CD14-positive monocyte (primary cell): Measurements from ENCODE around the gene TRIM69. TPM values are rescaled to one million over a fixed set of nuclear protein-coding genes. Genes with fewer than 3 reads are reported as not detected.
A peak's percentile ranks its signal among the peaks of the same experiment; 100 is the strongest.

Experiments used
- DNase-seq, 3 donors: peaks; one replicate each; pipeline ENCODE4 v3.0.0-alpha.2; 2011 to 2022
- H2AFZ ChIP-seq: 2 replicates; pipeline ENCODE4 v1.6.0; 2012; ENCODE audit warnings: mild to moderate bottlenecking, low read depth, low read length, inconsistent platforms; ENCODE audit not compliant: insufficient read depth, poor library complexity, severe bottlenecking
- H3K27ac ChIP-seq, 2 donors: 1 replicate in 1 of 2; 2 replicates in 1 of 2; pipeline ENCODE4 v1.5.1; 2012 to 2013; ENCODE audit warnings: low read length in 2 of 2, control low read depth in 1 of 2, inconsistent platforms in 1 of 2, low read depth in 1 of 2, mild to moderate bottlenecking in 1 of 2
- H3K27me3 ChIP-seq, 2 donors: one replicate each; pipeline versions ENCODE4 v1.6.0 to v1.6.1; 2011 to 2013; ENCODE audit warnings: low read length in 2 of 2; ENCODE audit not compliant: control insufficient read depth in 2 of 2, insufficient read depth in 2 of 2
- H3K36me3 ChIP-seq, 2 donors: replicated peaks in 1 of 2; 1 replicate in 1 of 2; 2 replicates in 1 of 2; pipeline versions ENCODE4 v1.5.1 to v1.6.1; 2012 to 2013; ENCODE audit warnings: low read length in 2 of 2, control low read depth in 1 of 2, inconsistent platforms in 1 of 2, mild to moderate bottlenecking in 1 of 2; ENCODE audit not compliant: insufficient read depth in 2 of 2, control insufficient read depth in 1 of 2
- H3K4me1 ChIP-seq, 2 donors: 1 replicate in 1 of 2; 2 replicates in 1 of 2; pipeline versions ENCODE4 v1.5.1 to v1.6.1; 2012 to 2013; ENCODE audit warnings: low read length in 2 of 2, control low read depth in 1 of 2, inconsistent platforms in 1 of 2, mild to moderate bottlenecking in 1 of 2, moderate library complexity in 1 of 2; ENCODE audit not compliant: insufficient read depth in 2 of 2, control insufficient read depth in 1 of 2
- H3K4me2 ChIP-seq: replicated peaks from 2 replicates; pipeline ENCODE3; 2012; ENCODE audit warnings: low read length, moderate library complexity, mild to moderate bottlenecking; ENCODE audit not compliant: poor library complexity, severe bottlenecking; ENCODE audit errors: extremely low read depth
- H3K4me3 ChIP-seq, 3 experiments: fragments of 200-600 bp in 1 of 3; sonication (generic) in 1 of 3; replicated peaks in 1 of 3; 1 replicate in 2 of 3; 2 replicates in 1 of 3; pipeline ENCODE4 v1.5.1; 2011 to 2013; ENCODE audit warnings: low read length in 3 of 3, mild to moderate bottlenecking in 3 of 3, control low read depth in 2 of 3, low read depth in 2 of 3, inconsistent platforms in 1 of 3, moderate library complexity in 1 of 3
- H3K79me2 ChIP-seq: 2 replicates; pipeline ENCODE4 v1.6.0; 2012; ENCODE audit warnings: mild to moderate bottlenecking, control low read depth, inconsistent platforms, low read length, moderate library complexity; ENCODE audit not compliant: insufficient read depth
- H3K9ac ChIP-seq: 2 replicates; pipeline ENCODE4 v1.6.0; 2017; ENCODE audit warnings: low read length, mild to moderate bottlenecking; ENCODE audit not compliant: insufficient read depth, poor library complexity, severe bottlenecking
- H3K9me3 ChIP-seq, 2 donors: replicated peaks in 1 of 2; 1 replicate in 1 of 2; 2 replicates in 1 of 2; pipeline versions ENCODE4 v1.5.1 to v1.6.1; 2012 to 2013; ENCODE audit warnings: low read length in 2 of 2, control low read depth in 1 of 2; ENCODE audit not compliant: control insufficient read depth in 1 of 2, insufficient read depth in 1 of 2
- H4K20me1 ChIP-seq: 2 replicates; pipeline ENCODE4 v1.6.0; 2012; ENCODE audit warnings: mild to moderate bottlenecking, low read length, control low read depth, moderate library complexity; ENCODE audit not compliant: insufficient read depth
- H3K27ac Mint-ChIP-seq, 7 donors: one replicate each; pipeline ENCODE4 v1.8.0; 2020; ENCODE audit warnings: mild to moderate bottlenecking in 7 of 7, mixed read lengths in 7 of 7, moderate library complexity in 6 of 7, inconsistent platforms in 2 of 7
- H3K27me3 Mint-ChIP-seq, 3 donors: one replicate each; pipeline ENCODE4 v1.8.0; 2021 to 2022; ENCODE audit warnings: low read depth in 3 of 3, mild to moderate bottlenecking in 3 of 3, mixed read lengths in 3 of 3, moderate library complexity in 3 of 3, inconsistent platforms in 1 of 3
- H3K36me3 Mint-ChIP-seq, 2 donors: one replicate each; pipeline ENCODE4 v1.8.0; 2020; ENCODE audit warnings: mixed read lengths in 2 of 2, inconsistent platforms in 1 of 2, mild to moderate bottlenecking in 1 of 2
- H3K4me1 Mint-ChIP-seq: one replicate; pipeline ENCODE4 v1.8.0; 2020; ENCODE audit warnings: mild to moderate bottlenecking, mixed read lengths
- H3K4me3 Mint-ChIP-seq, 2 donors: one replicate each; pipeline ENCODE4 v1.8.0; 2020; ENCODE audit warnings: mild to moderate bottlenecking in 2 of 2, mixed read lengths in 2 of 2, moderate library complexity in 1 of 2
- H3K9me3 Mint-ChIP-seq, 7 donors: one replicate each; pipeline ENCODE4 v1.8.0; 2020 to 2022; ENCODE audit warnings: mixed read lengths in 7 of 7, mild to moderate bottlenecking in 6 of 7, moderate library complexity in 6 of 7, inconsistent platforms in 2 of 7
- WGBS: methylation state at CpG from one replicate; pipeline ENCODE4 v1.1.5; 2013; ENCODE audit warnings: missing lambda C conversion rate; ENCODE audit not compliant: insufficient coverage; 5-methylcytosine and 5-hydroxymethylcytosine counted together
- intact Hi-C, 2 donors: fragments of 100-400 bp; cut with micrococcal nuclease; formaldehyde crosslinking; loops; one replicate each; pipeline versions ENCODE4 v1.15.0 to v1.15.1; 2023
- polyA plus RNA-seq, 3 donors: library from polyadenylated mRNA; depleted of rRNA in 1 of 3; unstranded in 2 of 3; stranded (reverse) in 1 of 3; fragments of 300-500 nt in 2 of 3; fragments of >200 nt in 1 of 3; fragmentation: Illumina TruSeq in 2 of 3; gene quantifications; 1 replicate in 2 of 3; 2 replicates in 1 of 3; pipeline ENCODE4 v1.2.3, GENCODE V29; 2012 to 2021
- TF ChIP-seq, protein P1 (sequence below): fragments of 200-600 bp; IDR thresholded peaks from one replicate; pipeline ENCODE4 v1.8.0; 2022; ENCODE audit warnings: antibody characterized with exemption, mild to moderate bottlenecking

TRIM69 gene
- polyA plus RNA-seq, 3 donors, result 9.4 to 18.2 (median 15.8) TPM

DNA sequence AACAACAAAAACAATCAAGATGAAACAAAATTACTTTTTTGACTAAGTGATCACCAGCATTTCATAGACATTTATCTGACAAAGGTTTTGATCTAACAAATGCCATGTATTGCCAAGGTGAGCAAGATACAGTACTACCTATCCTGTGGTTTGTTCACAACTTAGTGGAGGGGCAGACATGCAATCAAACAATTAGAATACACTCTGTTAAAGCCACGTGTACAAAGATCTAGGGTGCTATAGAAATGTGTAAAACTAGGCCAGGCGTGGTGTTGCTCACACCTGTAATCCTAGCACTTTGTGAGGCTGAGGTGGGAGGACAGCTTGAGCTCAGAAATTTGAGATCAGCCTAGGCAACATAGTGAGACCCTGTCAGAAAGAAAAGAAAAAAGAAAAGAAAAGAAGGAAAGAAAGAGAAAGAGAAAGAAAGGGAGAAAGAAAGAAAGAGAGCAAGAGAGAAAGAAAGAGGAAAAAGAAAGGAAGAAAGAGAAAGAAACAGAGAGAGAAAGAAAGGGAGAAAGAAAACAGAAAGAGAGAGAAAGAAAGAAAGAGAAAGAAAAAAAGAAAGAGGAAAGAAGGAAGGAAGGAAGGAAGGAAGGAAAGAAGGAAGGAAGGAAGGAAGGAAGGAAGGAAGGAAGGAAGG lies 1.4 kb upstream of the TRIM69 start:
- Histone ChIP-seq H3K9ac (peak overlapping the region; percentile 58), H3K4me1 (peaks cover 33% of the 10 kb centered on the region in 2 donors), H3K79me2 (peaks cover 36% of the 10 kb centered on the region), H3K9me3 (no peaks in the 10 kb centered on the region), H3K36me3 (peaks cover 0 to 14% of the 10 kb centered on the region in 2 donors), H3K4me3 (peak overlapping the region in 1 of 3 experiments; percentile 26), H4K20me1 (no peaks in the 10 kb centered on the region), H3K27me3 (no peaks in the 10 kb centered on the region), H3K27ac (peak overlapping the region; percentile 60 to 80), H3K4me2 (peak overlapping the region; percentile 60), H2AFZ (no peak overlapping the region)
- Mint-ChIP-seq H3K9me3 (peaks cover 0 to 1% (median 0%) of the 10 kb centered on the region in 7 donors), H3K36me3 (peaks cover 8 to 16% of the 10 kb centered on the region in 2 donors), H3K4me3 (peak overlapping the region; percentile 51 to 83), H3K27me3 (peaks cover 0 to 3% (median 0%) of the 10 kb centered on the region in 3 donors), H3K27ac (peak overlapping the region; percentile 90 to 98 (median 96)), H3K4me1 (peaks cover 45% of the 10 kb centered on the region)
- DNase-seq, result no peak
- 100% methylated on average over 1 of the region's 2 CpGs for WGBS
- intact Hi-C loops, result loop anchor here (2.0 to 5.0 kb wide), 2 partner anchors 72 to 73 kb away; partner anchors contain the start of gene SPG11 (in 2 of the 2)
- TF ChIP-seq, protein P1, sequence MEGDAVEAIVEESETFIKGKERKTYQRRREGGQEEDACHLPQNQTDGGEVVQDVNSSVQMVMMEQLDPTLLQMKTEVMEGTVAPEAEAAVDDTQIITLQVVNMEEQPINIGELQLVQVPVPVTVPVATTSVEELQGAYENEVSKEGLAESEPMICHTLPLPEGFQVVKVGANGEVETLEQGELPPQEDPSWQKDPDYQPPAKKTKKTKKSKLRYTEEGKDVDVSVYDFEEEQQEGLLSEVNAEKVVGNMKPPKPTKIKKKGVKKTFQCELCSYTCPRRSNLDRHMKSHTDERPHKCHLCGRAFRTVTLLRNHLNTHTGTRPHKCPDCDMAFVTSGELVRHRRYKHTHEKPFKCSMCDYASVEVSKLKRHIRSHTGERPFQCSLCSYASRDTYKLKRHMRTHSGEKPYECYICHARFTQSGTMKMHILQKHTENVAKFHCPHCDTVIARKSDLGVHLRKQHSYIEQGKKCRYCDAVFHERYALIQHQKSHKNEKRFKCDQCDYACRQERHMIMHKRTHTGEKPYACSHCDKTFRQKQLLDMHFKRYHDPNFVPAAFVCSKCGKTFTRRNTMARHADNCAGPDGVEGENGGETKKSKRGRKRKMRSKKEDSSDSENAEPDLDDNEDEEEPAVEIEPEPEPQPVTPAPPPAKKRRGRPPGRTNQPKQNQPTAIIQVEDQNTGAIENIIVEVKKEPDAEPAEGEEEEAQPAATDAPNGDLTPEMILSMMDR, result no peak

DNA sequence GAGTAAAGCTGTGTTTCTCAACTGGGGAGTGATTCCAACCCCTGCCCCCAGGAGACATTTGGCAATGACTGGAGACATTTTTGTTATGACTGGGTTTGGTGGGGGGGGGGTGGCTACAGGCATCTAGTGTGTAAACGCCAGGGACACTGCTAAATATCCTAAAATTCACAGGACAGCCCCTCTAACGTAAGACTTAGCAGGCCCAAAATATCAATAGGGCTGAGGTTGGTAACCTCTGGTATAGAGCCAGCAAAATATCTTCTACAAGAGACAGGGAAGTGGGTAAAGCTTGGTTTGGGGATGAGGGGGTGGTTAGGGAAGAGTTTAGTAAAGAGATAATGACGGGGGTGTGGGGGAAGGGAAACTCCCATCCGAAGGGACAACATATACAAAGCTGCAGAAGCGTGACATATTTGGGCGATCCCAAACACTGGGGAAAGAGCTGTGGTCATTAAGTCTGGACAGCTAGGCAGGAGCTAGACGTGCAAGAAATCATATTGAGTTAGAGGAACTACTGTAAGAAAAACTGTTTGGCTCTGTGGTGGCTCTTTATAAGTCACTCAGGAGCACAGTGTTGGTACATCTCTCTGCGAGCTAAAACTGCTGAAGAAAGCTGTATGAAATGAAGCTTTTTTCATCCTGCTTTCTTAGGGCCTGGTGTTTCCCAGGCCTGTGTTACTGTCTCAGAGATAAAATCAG lies 697 bp upstream of the TRIM69 start:
- Histone ChIP-seq H3K9ac (peak overlapping the region; percentile 58), H4K20me1 (no peaks in the 10 kb centered on the region), H3K4me3 (peak overlapping the region in 2 of 3 experiments; percentile 25 to 26), H3K27me3 (no peaks in the 10 kb centered on the region), H3K4me1 (peaks cover 27% of the 10 kb centered on the region in 2 donors), H3K36me3 (peaks cover 0 to 14% of the 10 kb centered on the region in 2 donors), H3K79me2 (peaks cover 29% of the 10 kb centered on the region), H3K9me3 (no peaks in the 10 kb centered on the region), H3K27ac (peak overlapping the region; percentile 60 to 80), H3K4me2 (peak overlapping the region; percentile 60), H2AFZ (peak overlapping the region; percentile 8)
- WGBS, result 19% methylated on average over 6 of the region's 8 CpGs
- peak; percentile 85 to 93 (median 85) for DNase-seq
- Mint-ChIP-seq H3K36me3 (peaks cover 8 to 13% of the 10 kb centered on the region in 2 donors), H3K27me3 (peaks cover 0 to 3% (median 0%) of the 10 kb centered on the region in 3 donors), H3K4me1 (peaks cover 40% of the 10 kb centered on the region), H3K4me3 (peak overlapping the region; percentile 51 to 83), H3K9me3 (peaks cover 0 to 2% (median 0%) of the 10 kb centered on the region in 7 donors), H3K27ac (peak overlapping the region; percentile 90 to 98 (median 96))
- intact Hi-C loops, result loop anchor here (2.0 to 5.0 kb wide), 3 partner anchors 25 to 73 kb away; partner anchors contain the start of genes SPG11 (in 2 of the 2), B2M (in 1 of the 2) and PATL2 (in 1 of the 2)
- TF ChIP-seq, protein P1, result no peak
